Keratinocyte (primary cell): ENCODE measurements around the gene CCDC40. TPM values are rescaled to one million over a fixed set of nuclear protein-coding genes. Genes with fewer than 3 reads are reported as not detected.

Source experiments
- DNase-seq: peaks from one replicate; pipeline ENCODE4 v3.0.0-alpha.2; 2011; ENCODE audit warnings: low read depth, missing footprints, low spot score
- FAIRE-seq: peaks from 2 replicates; lab custom pipeline; 2011; peaks lifted over from hg19 to GRCh38; lab: Jason Lieb, UNC
- H2AFZ ChIP-seq: 2 replicates; pipeline ENCODE4 v1.6.0; 2012; ENCODE audit warnings: low read length, control low read depth, inconsistent platforms; ENCODE audit not compliant: control insufficient read depth
- H3K27ac ChIP-seq: 2 replicates; pipeline ENCODE4 v1.5.1; 2011; ENCODE audit warnings: low read length; ENCODE audit not compliant: control insufficient read depth, insufficient read depth
- H3K27me3 ChIP-seq: 3 replicates; pipeline ENCODE4 v1.6.0; 2011; ENCODE audit warnings: low read length; ENCODE audit not compliant: control insufficient read depth, insufficient read depth; ENCODE audit errors: extremely low read depth
- H3K36me3 ChIP-seq, 2 experiments: 2 replicates in 1 of 2; 3 replicates in 1 of 2; pipeline ENCODE4 v1.5.1; 2011; ENCODE audit warnings: low read length in 2 of 2, mild to moderate bottlenecking in 1 of 2; ENCODE audit not compliant: control insufficient read depth in 2 of 2, insufficient read depth in 2 of 2; ENCODE audit errors: extremely low read depth in 1 of 2
- H3K4me1 ChIP-seq: 3 replicates; pipeline ENCODE4 v1.5.1; 2011; ENCODE audit warnings: low read length; ENCODE audit not compliant: control insufficient read depth, insufficient read depth; ENCODE audit errors: extremely low read depth
- H3K4me2 ChIP-seq: 3 replicates; pipeline ENCODE4 v1.6.0; 2011; ENCODE audit warnings: low read depth, low read length; ENCODE audit not compliant: control insufficient read depth, insufficient read depth; ENCODE audit errors: extremely low read depth
- H3K4me3 ChIP-seq, 3 experiments: fragments of 200-600 bp in 1 of 3; sonication (generic) in 1 of 3; 2 replicates in 2 of 3; 3 replicates in 1 of 3; pipeline ENCODE4 v1.5.1; 2011 to 2016; ENCODE audit warnings: low read length in 3 of 3, mild to moderate bottlenecking in 3 of 3, control low read depth in 2 of 3, inconsistent platforms in 1 of 3, low read depth in 1 of 3, mixed read lengths in 1 of 3, mixed run types in 1 of 3, moderate library complexity in 1 of 3; ENCODE audit not compliant: control insufficient read depth in 2 of 3, insufficient read depth in 2 of 3; ENCODE audit errors: extremely low read depth in 1 of 3
- H3K79me2 ChIP-seq: 2 replicates; pipeline ENCODE4 v1.6.0; 2012; ENCODE audit warnings: low read length; ENCODE audit not compliant: control insufficient read depth, insufficient read depth
- H3K9ac ChIP-seq: 3 replicates; pipeline ENCODE4 v1.6.0; 2011; ENCODE audit warnings: low read length; ENCODE audit not compliant: control insufficient read depth, insufficient read depth; ENCODE audit errors: extremely low read depth
- H3K9me1 ChIP-seq: 3 replicates; pipeline ENCODE4 v1.6.0; 2011; ENCODE audit warnings: low read length; ENCODE audit not compliant: control insufficient read depth, insufficient read depth; ENCODE audit errors: extremely low read depth
- H3K9me3 ChIP-seq: 2 replicates; pipeline ENCODE4 v1.5.1; 2012; ENCODE audit warnings: low read depth, low read length; ENCODE audit not compliant: control insufficient read depth
- H4K20me1 ChIP-seq: 3 replicates; pipeline ENCODE4 v1.6.0; 2011; ENCODE audit warnings: low read length; ENCODE audit not compliant: control insufficient read depth, insufficient read depth; ENCODE audit errors: extremely low read depth
- EZH2 ChIP-seq: IDR thresholded peaks from one replicate; pipeline ENCODE4 v1.6.1; 2012; ENCODE audit warnings: inconsistent platforms, mild to moderate bottlenecking, low read length, moderate library complexity
- dilution Hi-C: fragments of 300-500 bp; cut with MboI; formaldehyde crosslinking; loops from one replicate; pipeline ENCODE4 v1.7.0; 2020; ENCODE audit warnings: low sequenced_read_pairs; ENCODE audit not compliant: extremely low pct_ligation_motif_present
- polyA plus RNA-seq, 5 experiments: library from polyadenylated mRNA; depleted of rRNA in 3 of 5; stranded (reverse) in 3 of 5; stranded (forward) in 1 of 5; unstranded in 1 of 5; fragments of >200 nt; gene quantifications; 1 replicate in 1 of 5; 2 replicates in 3 of 5; 3 replicates in 1 of 5; pipeline versions ENCODE4 v1.2.1 to v1.2.3, GENCODE V29; 2011 to 2012; ENCODE audit warnings: missing spikeins in 2 of 5, low read depth in 1 of 5, low replicate concordance in 1 of 5
- TF ChIP-seq, protein P1 (sequence below), 3 experiments: IDR thresholded peaks in 1 of 3; conservative IDR thresholded peaks in 1 of 3; optimal IDR thresholded peaks in 1 of 3; 2 replicates in 2 of 3; 3 replicates in 1 of 3; pipeline versions ENCODE3 to v1.5.1; 2011; ENCODE audit warnings: low read length in 3 of 3, mild to moderate bottlenecking in 3 of 3, moderate library complexity in 2 of 3, control low read depth in 1 of 3, inconsistent platforms in 1 of 3; ENCODE audit not compliant: insufficient read depth in 2 of 3; ENCODE audit errors: extremely low read depth in 1 of 3

The CCDC40 gene
- polyA plus RNA-seq, 1 donor (not counting 4 experiments of a cell fraction or from before 2014, with no cell fraction given): 2.4 TPM

DNA sequence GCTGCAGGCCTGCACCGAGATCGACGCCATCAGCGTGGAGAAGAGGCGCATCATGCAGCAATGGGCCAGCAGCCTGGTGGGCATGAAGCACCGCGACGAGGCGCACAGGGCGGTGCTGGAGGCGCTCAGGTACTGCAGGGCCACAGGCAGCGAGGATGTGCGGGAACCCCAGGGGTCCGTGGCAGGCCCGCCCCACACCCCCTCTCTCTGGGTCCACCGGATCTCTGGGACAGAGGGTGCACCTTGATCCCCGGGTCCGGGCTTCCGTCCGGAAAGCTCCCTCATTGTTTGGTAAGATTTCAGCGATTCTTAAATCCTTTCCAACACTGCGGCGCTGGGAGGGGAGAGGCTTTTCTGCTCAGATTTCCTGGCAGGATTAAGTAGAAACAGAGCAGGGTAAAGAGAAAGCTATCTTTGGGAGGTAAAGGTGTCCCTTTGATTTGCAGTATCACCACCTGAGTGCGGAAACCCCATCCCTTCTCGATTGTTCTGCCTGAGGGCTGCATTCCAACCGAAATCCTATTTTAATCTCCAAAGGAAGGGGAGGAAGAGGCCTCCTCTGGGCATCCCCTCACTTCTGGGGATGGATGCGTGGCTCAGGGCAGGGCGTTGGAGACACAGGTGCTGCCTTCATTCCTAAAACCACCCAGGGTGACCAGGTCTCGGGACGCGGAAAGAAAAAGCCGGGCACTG, 29.2 kb downstream of the CCDC40 start:
- no peaks in the 10 kb centered on the region for H3K36me3 ChIP-seq
- no peaks in the 10 kb centered on the region for H3K4me1 ChIP-seq
- dilution Hi-C loops: no loop called here
- no peak overlapping the region for H3K4me3 ChIP-seq
- no peak overlapping the region for H3K9ac ChIP-seq
- FAIRE-seq (no peak), DNase-seq (no peak)
- no peak overlapping the region for H2AFZ ChIP-seq
- TF ChIP-seq, protein P1, sequence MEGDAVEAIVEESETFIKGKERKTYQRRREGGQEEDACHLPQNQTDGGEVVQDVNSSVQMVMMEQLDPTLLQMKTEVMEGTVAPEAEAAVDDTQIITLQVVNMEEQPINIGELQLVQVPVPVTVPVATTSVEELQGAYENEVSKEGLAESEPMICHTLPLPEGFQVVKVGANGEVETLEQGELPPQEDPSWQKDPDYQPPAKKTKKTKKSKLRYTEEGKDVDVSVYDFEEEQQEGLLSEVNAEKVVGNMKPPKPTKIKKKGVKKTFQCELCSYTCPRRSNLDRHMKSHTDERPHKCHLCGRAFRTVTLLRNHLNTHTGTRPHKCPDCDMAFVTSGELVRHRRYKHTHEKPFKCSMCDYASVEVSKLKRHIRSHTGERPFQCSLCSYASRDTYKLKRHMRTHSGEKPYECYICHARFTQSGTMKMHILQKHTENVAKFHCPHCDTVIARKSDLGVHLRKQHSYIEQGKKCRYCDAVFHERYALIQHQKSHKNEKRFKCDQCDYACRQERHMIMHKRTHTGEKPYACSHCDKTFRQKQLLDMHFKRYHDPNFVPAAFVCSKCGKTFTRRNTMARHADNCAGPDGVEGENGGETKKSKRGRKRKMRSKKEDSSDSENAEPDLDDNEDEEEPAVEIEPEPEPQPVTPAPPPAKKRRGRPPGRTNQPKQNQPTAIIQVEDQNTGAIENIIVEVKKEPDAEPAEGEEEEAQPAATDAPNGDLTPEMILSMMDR (optimal IDR thresholded peaks at IDR 0.05 in 1 of 3, IDR thresholded peaks at IDR 0.05 in 1 of 3, conservative IDR thresholded peaks at IDR 0.05 in 1 of 3; ENCODE audit: extremely low read depth in 1 of 3, insufficient read depth in 2 of 3, low read length in 3 of 3): no peak
- no peak for TF ChIP-seq EZH2
- H3K9me3 ChIP-seq: no peaks in the 10 kb centered on the region
- peak overlapping the region; percentile 20 for H3K4me2 ChIP-seq
- no peaks in the 10 kb centered on the region for H4K20me1 ChIP-seq
- peaks cover 14% of the 10 kb centered on the region for H3K27me3 ChIP-seq
- no peak overlapping the region for H3K27ac ChIP-seq
- no peaks in the 10 kb centered on the region for H3K79me2 ChIP-seq
- no peaks in the 10 kb centered on the region for H3K9me1 ChIP-seq

DNA sequence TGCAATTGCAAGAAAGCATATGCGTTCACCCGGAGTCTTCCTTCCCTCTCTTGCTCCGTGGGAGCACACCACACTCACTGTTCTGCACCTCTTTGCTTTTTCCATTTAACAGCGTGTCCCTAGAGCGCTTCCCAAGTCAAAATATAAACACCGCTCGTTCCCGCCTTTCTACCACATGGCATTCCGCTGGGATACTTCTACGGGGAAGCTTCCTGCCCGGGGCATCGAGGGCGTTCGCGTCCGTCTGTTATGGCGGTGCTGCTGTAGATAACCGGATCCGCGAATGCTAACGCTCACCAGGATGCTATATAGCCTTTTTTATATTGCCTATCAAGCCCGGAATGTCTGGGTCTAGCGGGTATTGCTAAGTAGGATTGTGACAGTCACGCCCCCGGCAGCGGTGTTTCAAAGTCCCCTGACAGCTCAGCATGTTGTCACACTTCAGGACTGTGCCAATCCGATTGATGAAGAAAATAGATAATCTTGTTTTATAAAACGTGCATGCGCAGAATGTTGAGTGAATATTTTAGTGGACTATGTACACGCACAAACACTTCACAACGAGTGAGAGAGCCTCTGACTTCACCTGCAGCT, 31.0 kb downstream of the CCDC40 start:
- no peaks in the 10 kb centered on the region for H3K36me3 ChIP-seq
- H3K4me1 ChIP-seq: no peaks in the 10 kb centered on the region
- H3K4me2 ChIP-seq: no peak overlapping the region
- no peak overlapping the region for H3K27ac ChIP-seq
- FAIRE-seq (no peak), DNase-seq (no peak)
- H3K4me3 ChIP-seq: no peak overlapping the region
- H3K27me3 ChIP-seq: peaks cover 14% of the 10 kb centered on the region
- H3K79me2 ChIP-seq: no peaks in the 10 kb centered on the region
- H3K9ac ChIP-seq: no peak overlapping the region
- dilution Hi-C loops: no loop called here
- TF ChIP-seq EZH2: no peak
- TF ChIP-seq, protein P1 (optimal IDR thresholded peaks at IDR 0.05 in 1 of 3, IDR thresholded peaks at IDR 0.05 in 1 of 3, conservative IDR thresholded peaks at IDR 0.05 in 1 of 3; ENCODE audit: extremely low read depth in 1 of 3, insufficient read depth in 2 of 3, low read length in 3 of 3): no peak
- H3K9me1 ChIP-seq: no peaks in the 10 kb centered on the region
- H2AFZ ChIP-seq: no peak overlapping the region
- H4K20me1 ChIP-seq: no peaks in the 10 kb centered on the region
- no peaks in the 10 kb centered on the region for H3K9me3 ChIP-seq
